Fibroblast of villous mesenchyme (primary cell): Measurements from ENCODE around the gene NLGN1. TPM values are rescaled to one million over a fixed set of nuclear protein-coding genes. Genes with fewer than 3 reads are reported as not detected.
A peak's percentile ranks its signal among the peaks of the same experiment; 100 is the strongest.

ENCODE experiments used
- DNase-seq: peaks from one replicate; pipeline ENCODE4 v3.0.0-alpha.2; 2010; ENCODE audit warnings: low read depth
- H3K4me3 ChIP-seq: 2 replicates; pipeline ENCODE4 v1.5.1; 2011; ENCODE audit warnings: low read depth, mild to moderate bottlenecking, low read length
- CTCF ChIP-seq: IDR thresholded peaks from 2 replicates; pipeline ENCODE4 v1.5.1; 2012; ENCODE audit warnings: low read depth, mild to moderate bottlenecking, low read length; ENCODE audit not compliant: insufficient read depth
- total RNA-seq: library from RNA; depleted of rRNA; stranded (reverse); fragments of >200 nt; gene quantifications from 2 replicates; pipeline ENCODE4 v1.2.3, GENCODE V29; 2012

Gene NLGN1
- total RNA-seq, 1 donor, result 18.1 TPM

GRCh38 chr3:173547070-173547469 lies 149.5 kb downstream of the NLGN1 start:
- H3K4me3 ChIP-seq, result no peak overlapping the region
- no peak for TF ChIP-seq CTCF
- DNase-seq, result no peak

GRCh38 chr3:173548261-173548660 lies 150.7 kb downstream of the NLGN1 start:
- DNase-seq, result no peak
- no peak for TF ChIP-seq CTCF
- no peak overlapping the region for H3K4me3 ChIP-seq

GRCh38 chr3:173552526-173552925 lies 155.0 kb downstream of the NLGN1 start:
- no peak for TF ChIP-seq CTCF
- no peak overlapping the region for H3K4me3 ChIP-seq
- no peak for DNase-seq

GRCh38 chr3:173553635-173554280 lies 156.2 kb downstream of the NLGN1 start:
- DNase-seq, result peak; percentile 34
- H3K4me3 ChIP-seq, result no peak overlapping the region
- peak; percentile 63 for TF ChIP-seq CTCF

GRCh38 chr3:173556546-173556945 lies 159.0 kb downstream of the NLGN1 start:
- no peak for DNase-seq
- H3K4me3 ChIP-seq, result no peak overlapping the region
- no peak for TF ChIP-seq CTCF

- H3K4me3 ChIP-seq, result no peak overlapping the region
- no peak for TF ChIP-seq CTCF
- no peak for DNase-seq
These were observed 170.5 kb downstream of the NLGN1 start for GRCh38 chr3:173567997-173568396.

- H3K4me3 ChIP-seq, result no peak overlapping the region
- DNase-seq, result no peak
- no peak for TF ChIP-seq CTCF
These were observed 171.1 kb downstream of the NLGN1 start for GRCh38 chr3:173568623-173569022.
